DOHH2 (cell line): Measurements from ENCODE around the gene PTTG1.

ENCODE experiments used
- H3F3A ChIP-seq: fragments of 200-600 bp; sonication (generic), shearing (Covaris generic); 2 replicates; pipeline ENCODE4 v1.6.0; 2016; ENCODE audit warnings: antibody characterized with exemption, mild to moderate bottlenecking; ENCODE audit not compliant: control insufficient read depth, insufficient read depth
- H3K27ac ChIP-seq: fragments of 200-600 bp; sonication (generic); 2 replicates; pipeline ENCODE4 v1.5.1; 2014; ENCODE audit warnings: low read depth, mild to moderate bottlenecking, low read length, moderate library complexity
- H3K27me3 ChIP-seq: fragments of 200-600 bp; sonication (generic); 2 replicates; pipeline ENCODE4 v1.6.1; 2014; ENCODE audit warnings: mild to moderate bottlenecking, low read length, mixed read lengths; ENCODE audit not compliant: control insufficient read depth
- H3K36me3 ChIP-seq: fragments of 200-600 bp; sonication (generic); 2 replicates; pipeline ENCODE4 v1.6.1; 2014; ENCODE audit warnings: mild to moderate bottlenecking, low read length, moderate library complexity, mixed read lengths; ENCODE audit not compliant: control insufficient read depth
- H3K4me1 ChIP-seq: fragments of 200-600 bp; sonication (generic); 2 replicates; pipeline ENCODE4 v1.6.1; 2014; ENCODE audit warnings: mild to moderate bottlenecking, low read length, mixed read lengths; ENCODE audit not compliant: control insufficient read depth
- H3K4me2 ChIP-seq: fragments of 200-600 bp; sonication (generic); 2 replicates; pipeline ENCODE4 v1.6.0; 2014; ENCODE audit warnings: mild to moderate bottlenecking, low read length, moderate library complexity
- H3K4me3 ChIP-seq: fragments of 200-600 bp; sonication (generic); 2 replicates; pipeline ENCODE4 v1.5.1; 2014; ENCODE audit warnings: mild to moderate bottlenecking, low read length, mixed read lengths
- H3K79me2 ChIP-seq: fragments of 200-600 bp; sonication (generic); 2 replicates; pipeline ENCODE4 v1.6.1; 2014; ENCODE audit warnings: mild to moderate bottlenecking, low read length, mixed read lengths; ENCODE audit not compliant: control insufficient read depth
- H3K9me2 ChIP-seq: fragments of 200-600 bp; sonication (generic); replicated peaks from 2 replicates; pipeline ENCODE4 v1.6.1; 2014; ENCODE audit warnings: mild to moderate bottlenecking, low read length, mixed read lengths; ENCODE audit not compliant: control insufficient read depth
- H3K9me3 ChIP-seq: fragments of 200-600 bp; sonication (generic); 2 replicates; pipeline ENCODE4 v1.6.1; 2014; ENCODE audit warnings: antibody characterized with exemption, low read length, mixed read lengths; ENCODE audit not compliant: control insufficient read depth, insufficient read depth
- H4K20me1 ChIP-seq: fragments of 200-600 bp; sonication (generic); 2 replicates; pipeline ENCODE4 v1.6.0; 2014; ENCODE audit warnings: low read depth, mild to moderate bottlenecking, antibody characterized with exemption, low read length, moderate library complexity; ENCODE audit not compliant: control insufficient read depth, insufficient read depth
- CTCF ChIP-seq: fragments of 200-600 bp; sonication (generic); IDR thresholded peaks from one replicate; pipeline ENCODE4 v1.5.1; 2014; ENCODE audit warnings: antibody characterized with exemption, mild to moderate bottlenecking, low read depth, low read length; ENCODE audit not compliant: poor library complexity, severe bottlenecking
- EZH2phosphoT487 ChIP-seq: fragments of 200-600 bp; sonication (generic); IDR thresholded peaks from 2 replicates; pipeline ENCODE4 v1.6.1; 2017; ENCODE audit warnings: borderline replicate concordance, mild to moderate bottlenecking, antibody characterized with exemption, low read length, moderate library complexity, mixed read lengths

PTTG1 gene

GRCh38 chr5:160376416-160376815 is 45.2 kb upstream of the PTTG1 start:
- Histone ChIP-seq H3K4me2 (no peak overlapping the region), H3K27me3 (peaks cover 16% of the 10 kb centered on the region), H3F3A (no peaks in the 10 kb centered on the region), H3K9me3 (no peaks in the 10 kb centered on the region), H4K20me1 (no peaks in the 10 kb centered on the region), H3K4me1 (peaks cover 14% of the 10 kb centered on the region), H3K4me3 (no peak overlapping the region), H3K9me2 (no peaks in the 10 kb centered on the region), H3K36me3 (no peaks in the 10 kb centered on the region), H3K79me2 (no peaks in the 10 kb centered on the region), H3K27ac (no peak overlapping the region)
- TF ChIP-seq EZH2phosphoT487, result no peak
- no peak for TF ChIP-seq CTCF

GRCh38 chr5:160377651-160378050 is 44.0 kb upstream of the PTTG1 start:
- H3K4me1 ChIP-seq, result peaks cover 27% of the 10 kb centered on the region

GRCh38 chr5:160378330-160378729 is 43.3 kb upstream of the PTTG1 start:
- Histone ChIP-seq H3K9me3 (no peaks in the 10 kb centered on the region), H3K4me3 (no peak overlapping the region), H3K9me2 (no peaks in the 10 kb centered on the region), H3K27me3 (peaks cover 16% of the 10 kb centered on the region), H4K20me1 (no peaks in the 10 kb centered on the region), H3K27ac (no peak overlapping the region), H3K4me1 (peaks cover 34% of the 10 kb centered on the region), H3F3A (peaks cover 4% of the 10 kb centered on the region; the same call in 1 of the 2 replicates), H3K36me3 (no peaks in the 10 kb centered on the region), H3K79me2 (no peaks in the 10 kb centered on the region), H3K4me2 (no peak overlapping the region)
- TF ChIP-seq EZH2phosphoT487 (no peak), CTCF (no peak)

More at GRCh38 chr5:160377651-160378050, 44.0 kb upstream of the PTTG1 start:
- Histone ChIP-seq H3K36me3 (no peaks in the 10 kb centered on the region), H3K4me3 (no peak overlapping the region), H3K9me3 (no peaks in the 10 kb centered on the region), H4K20me1 (no peaks in the 10 kb centered on the region), H3K79me2 (no peaks in the 10 kb centered on the region), H3K27me3 (peaks cover 16% of the 10 kb centered on the region), H3K9me2 (no peaks in the 10 kb centered on the region), H3F3A (no peaks in the 10 kb centered on the region), H3K27ac (no peak overlapping the region), H3K4me2 (no peak overlapping the region)
- TF ChIP-seq EZH2phosphoT487 (no peak), CTCF (no peak)
